Measurements from ENCODE around the gene EPC2. TPM values are rescaled to one million over a fixed set of nuclear protein-coding genes. Genes with fewer than 3 reads are reported as not detected.

Gene EPC2
- total RNA-seq, 1 experiment from 2014 or later, result 30.2 TPM

- intact Hi-C loops (cut with micrococcal nuclease; ENCODE audit: unreplicated experiment), result no loop called here
- CTCF ChIA-PET, result no interaction called here
These were observed 110.3 kb downstream of the EPC2 start for GRCh38 chr2:148754864-148755263.

GRCh38 chr2:148756292-148756975, 111.9 kb downstream of the EPC2 start:
- intact Hi-C loops (cut with micrococcal nuclease; ENCODE audit: unreplicated experiment) (no loop called here), in situ Hi-C loops (cut with HindIII; ENCODE audit: low pct_unique_long_range_greater_than_20kb, low sequenced_read_pairs) (no loop called here)
- POLR2A ChIA-PET, result no interaction called here
- CTCF ChIA-PET, result no interaction called here
- ATAC-seq (peak; percentile 84; the same call in 1 of the 2 replicates), DNase-seq (ENCODE audit: low read depth, low spot score) (peak; percentile 27)
- Histone ChIP-seq H3K36me3 (ENCODE audit: control insufficient read depth, insufficient read depth, low read length) (no peaks in the 10 kb centered on the region), H3K27me3 (ENCODE audit: control insufficient read depth, insufficient read depth, low read length) (no peaks in the 10 kb centered on the region), H3K9me3 (ENCODE audit: control insufficient read depth, insufficient read depth, low read depth, low read length) (no peaks in the 10 kb centered on the region), H3K27ac (ENCODE audit: low read length) (no peak overlapping the region), H3K4me1 (ENCODE audit: control insufficient read depth, insufficient read depth, low read length) (peaks cover 4% of the 10 kb centered on the region; the same call in 1 of the 2 replicates), H3K4me3 (ENCODE audit: low read depth in 2 of 2, low read length in 2 of 2) (no peak overlapping the region)
- TF ChIP-seq POLR2AphosphoS5 (IDR thresholded peaks at IDR 0.05; ENCODE audit: low read depth, low read length), result no peak
- no peak for TF ChIP-seq TCF7L2 (IDR thresholded peaks at IDR 0.05; ENCODE audit: low read depth, low read length)
- TF ChIP-seq CTCF (IDR thresholded peaks at IDR 0.05), result no peak
- TF ChIP-seq REST (IDR thresholded peaks at IDR 0.05; ENCODE audit: insufficient read depth in 1 of 2, low read depth in 2 of 2, low read length in 1 of 2), result no peak
- TF ChIP-seq SIN3A (IDR thresholded peaks at IDR 0.05; ENCODE audit: borderline replicate concordance, insufficient read depth, low read depth, low read length), result no peak
- BruUV-seq (replicated peaks), result no TSS peak

More at GRCh38 chr2:148754864-148755263, 110.3 kb downstream of the EPC2 start:
- in situ Hi-C loops (cut with HindIII; ENCODE audit: low pct_unique_long_range_greater_than_20kb, low sequenced_read_pairs), result no loop called here
- BruUV-seq (replicated peaks), result no TSS peak
- no peak for ATAC-seq
- Histone ChIP-seq H3K36me3 (ENCODE audit: control insufficient read depth, insufficient read depth, low read length) (no peaks in the 10 kb centered on the region), H3K27me3 (ENCODE audit: control insufficient read depth, insufficient read depth, low read length) (no peaks in the 10 kb centered on the region), H3K27ac (ENCODE audit: low read length) (no peak overlapping the region), H3K4me1 (ENCODE audit: control insufficient read depth, insufficient read depth, low read length) (peaks cover 4% of the 10 kb centered on the region; the same call in 1 of the 2 replicates), H3K9me3 (ENCODE audit: control insufficient read depth, insufficient read depth, low read depth, low read length) (no peaks in the 10 kb centered on the region), H3K4me3 (ENCODE audit: low read depth in 2 of 2, low read length in 2 of 2) (no peak overlapping the region)
- DNase-seq (ENCODE audit: low read depth, low spot score), result no peak
- POLR2A ChIA-PET, result no interaction called here
- TF ChIP-seq POLR2AphosphoS5 (IDR thresholded peaks at IDR 0.05; ENCODE audit: low read depth, low read length), result no peak
- no peak for TF ChIP-seq SIN3A (IDR thresholded peaks at IDR 0.05; ENCODE audit: borderline replicate concordance, insufficient read depth, low read depth, low read length)
- no peak for TF ChIP-seq REST (IDR thresholded peaks at IDR 0.05; ENCODE audit: insufficient read depth in 1 of 2, low read depth in 2 of 2, low read length in 1 of 2)
- TF ChIP-seq TCF7L2 (IDR thresholded peaks at IDR 0.05; ENCODE audit: low read depth, low read length), result no peak
- no peak for TF ChIP-seq CTCF (IDR thresholded peaks at IDR 0.05)
